Measurements from ENCODE around the gene DMD.

DMD gene

GRCh38 chrX:31743004-31743403, 1468.3 kb downstream of the DMD start:
- H3K4me3 ChIP-seq (ENCODE audit: control insufficient read depth, low read depth, low read length) = no peak overlapping the region
- DNase-seq (ENCODE audit: low read depth) = no peak
- TF ChIP-seq CTCF (IDR thresholded peaks at IDR 0.05; ENCODE audit: control insufficient read depth, insufficient read depth, low read depth, low read length, missing control alignments) = no peak

- TF ChIP-seq CTCF (IDR thresholded peaks at IDR 0.05; ENCODE audit: control insufficient read depth, insufficient read depth, low read depth, low read length, missing control alignments) = no peak
- no peak overlapping the region for H3K4me3 ChIP-seq (ENCODE audit: control insufficient read depth, low read depth, low read length)
- DNase-seq (ENCODE audit: low read depth) = no peak
Measured at GRCh38 chrX:31717474-31717873, 1493.9 kb downstream of the DMD start.

- no peak overlapping the region for H3K4me3 ChIP-seq (ENCODE audit: control insufficient read depth, low read depth, low read length)
- TF ChIP-seq CTCF (IDR thresholded peaks at IDR 0.05; ENCODE audit: control insufficient read depth, insufficient read depth, low read depth, low read length, missing control alignments) = no peak
- no peak for DNase-seq (ENCODE audit: low read depth)
Measured at GRCh38 chrX:31715675-31716074, 1495.7 kb downstream of the DMD start.

GRCh38 chrX:31714797-31715196, 1496.6 kb downstream of the DMD start:
- no peak for TF ChIP-seq CTCF (IDR thresholded peaks at IDR 0.05; ENCODE audit: control insufficient read depth, insufficient read depth, low read depth, low read length, missing control alignments)
- DNase-seq (ENCODE audit: low read depth) = no peak
- no peak overlapping the region for H3K4me3 ChIP-seq (ENCODE audit: control insufficient read depth, low read depth, low read length)

- no peak for TF ChIP-seq CTCF (IDR thresholded peaks at IDR 0.05; ENCODE audit: control insufficient read depth, insufficient read depth, low read depth, low read length, missing control alignments)
- H3K4me3 ChIP-seq (ENCODE audit: control insufficient read depth, low read depth, low read length) = no peak overlapping the region
- no peak for DNase-seq (ENCODE audit: low read depth)
Measured at GRCh38 chrX:31713120-31713519, 1498.2 kb downstream of the DMD start.

GRCh38 chrX:31711166-31711565, 1500.2 kb downstream of the DMD start:
- H3K4me3 ChIP-seq (ENCODE audit: control insufficient read depth, low read depth, low read length) = no peak overlapping the region
- no peak for DNase-seq (ENCODE audit: low read depth)
- TF ChIP-seq CTCF (IDR thresholded peaks at IDR 0.05; ENCODE audit: control insufficient read depth, insufficient read depth, low read depth, low read length, missing control alignments) = no peak

GRCh38 chrX:31708116-31708515, 1503.2 kb downstream of the DMD start:
- H3K4me3 ChIP-seq (ENCODE audit: control insufficient read depth, low read depth, low read length) = no peak overlapping the region
- no peak for TF ChIP-seq CTCF (IDR thresholded peaks at IDR 0.05; ENCODE audit: control insufficient read depth, insufficient read depth, low read depth, low read length, missing control alignments)
- DNase-seq (ENCODE audit: low read depth) = no peak
